HG03095 (cell line): ENCODE measurements around the gene CST3.
"Not testable (repeated sequence)": the region's sequence is repeated elsewhere in the genome, so short reads cannot be mapped to it uniquely, and the experiment has no call there.

ENCODE experiments used
- ATAC-seq: cut with Tn5 transposase; IDR thresholded peaks from one replicate; pipeline ENCODE4 v1.9.1; 2021; ENCODE audit warnings: moderate library complexity; ENCODE audit not compliant: unreplicated experiment

CST3 gene

GRCh38 chr20:23662276-23662870 is 24.6 kb upstream of the CST3 start:
- no peak for ATAC-seq

DNA sequence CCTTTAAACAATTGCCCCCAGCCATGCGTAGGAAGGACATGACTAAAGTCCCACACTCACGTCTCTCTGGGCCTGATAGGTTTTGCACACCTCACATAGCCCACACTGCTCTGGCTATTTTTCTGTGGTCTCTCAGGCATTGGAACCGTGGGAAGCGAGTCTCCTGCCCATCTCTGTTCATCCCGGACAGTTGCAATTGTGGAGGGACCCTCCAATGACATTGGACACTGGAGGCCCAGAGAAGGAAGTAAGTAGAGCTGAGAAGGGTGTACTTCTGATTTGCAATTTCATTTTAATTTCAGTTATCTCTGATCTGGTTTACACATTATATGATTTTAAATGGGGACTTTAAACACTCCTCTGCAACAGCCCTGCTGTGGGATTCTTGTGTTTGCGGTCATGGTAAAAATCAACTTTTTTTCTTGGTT is 23.3 kb upstream of the CST3 start:
- ATAC-seq: no peak

DNA sequence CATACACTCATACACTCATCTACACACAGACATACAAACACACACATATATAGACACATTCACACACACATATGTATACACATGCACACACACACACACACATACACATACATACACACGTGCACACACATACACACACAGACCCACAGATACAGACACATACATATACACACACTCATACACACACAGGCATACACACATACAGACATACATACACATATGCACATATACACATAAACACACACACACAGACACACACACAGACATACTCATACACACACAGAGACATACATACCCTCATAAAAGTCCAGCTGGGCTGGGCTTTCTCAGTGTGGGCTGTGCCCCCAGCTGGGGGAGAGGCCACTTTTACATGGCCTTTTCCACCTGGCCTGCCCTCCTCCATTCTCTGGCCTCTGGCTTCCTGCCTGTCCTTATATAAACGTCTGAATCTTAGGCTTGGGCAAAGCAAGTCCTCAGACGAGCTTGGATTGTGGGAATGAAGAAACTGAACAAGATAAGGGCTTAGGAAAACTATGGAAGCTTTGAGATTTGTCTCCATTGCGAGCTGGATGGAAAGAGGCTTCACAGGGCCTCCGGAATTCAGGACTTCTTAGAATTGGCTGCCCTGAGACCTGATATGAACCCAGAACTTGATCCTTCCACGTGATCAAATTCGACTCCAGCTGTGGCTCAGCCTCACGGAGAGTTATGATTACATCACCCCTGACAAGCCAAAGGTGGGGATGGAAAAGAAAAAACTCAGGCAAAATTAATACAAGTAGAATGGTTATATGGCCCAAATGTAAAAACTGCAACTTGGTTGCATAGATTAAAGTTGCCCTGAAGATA is 22.5 kb upstream of the CST3 start:
- ATAC-seq: no peak

DNA sequence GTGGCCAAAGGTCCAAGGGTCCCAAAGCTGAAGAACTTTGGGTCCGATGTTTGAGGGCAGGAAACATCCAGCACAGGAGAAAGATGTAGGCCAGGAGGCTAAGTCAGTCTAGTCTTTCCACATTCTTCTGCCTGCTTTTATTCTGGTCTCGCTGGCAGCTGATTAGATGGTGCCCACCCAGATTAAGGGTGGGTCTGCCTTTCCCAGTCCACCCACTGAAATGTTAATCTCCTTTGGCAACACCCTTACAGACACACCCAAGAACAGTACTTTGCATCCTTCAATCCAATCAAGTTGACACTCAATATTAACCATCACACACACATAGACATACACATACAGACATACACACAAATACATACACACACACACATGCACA is 21.8 kb upstream of the CST3 start:
- ATAC-seq: not testable (repeated sequence)

DNA sequence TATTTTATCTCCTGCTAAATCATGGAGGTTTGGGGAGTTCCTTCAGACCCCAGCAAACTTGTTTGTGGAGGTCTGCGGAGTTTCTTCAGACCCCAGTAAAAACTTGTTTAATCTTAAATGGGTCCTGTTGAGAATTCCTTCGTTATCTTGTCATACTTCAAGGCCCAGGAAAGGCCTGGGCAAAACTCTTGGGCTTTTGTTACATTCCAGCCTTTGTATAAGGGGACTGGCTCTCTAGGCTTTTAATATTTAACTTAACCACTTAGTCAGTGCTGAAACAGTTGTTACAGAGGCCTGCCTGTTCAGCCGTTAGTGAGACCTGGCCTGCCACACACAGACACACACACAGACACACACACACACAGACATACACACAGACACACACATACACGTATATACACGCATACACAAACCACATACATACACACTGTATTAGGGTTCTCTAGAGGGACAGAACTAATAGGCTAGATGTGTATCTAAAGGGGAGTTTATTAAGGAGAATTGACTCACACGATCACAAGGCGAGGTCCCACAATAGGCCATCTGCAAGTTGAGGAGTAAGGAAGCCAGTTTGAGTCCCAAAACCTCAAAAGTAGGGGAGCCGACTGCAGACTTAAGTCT is 21.3 kb upstream of the CST3 start:
- ATAC-seq: no peak

GRCh38 chr20:23658336-23658735 is 20.6 kb upstream of the CST3 start:
- ATAC-seq: no peak

DNA sequence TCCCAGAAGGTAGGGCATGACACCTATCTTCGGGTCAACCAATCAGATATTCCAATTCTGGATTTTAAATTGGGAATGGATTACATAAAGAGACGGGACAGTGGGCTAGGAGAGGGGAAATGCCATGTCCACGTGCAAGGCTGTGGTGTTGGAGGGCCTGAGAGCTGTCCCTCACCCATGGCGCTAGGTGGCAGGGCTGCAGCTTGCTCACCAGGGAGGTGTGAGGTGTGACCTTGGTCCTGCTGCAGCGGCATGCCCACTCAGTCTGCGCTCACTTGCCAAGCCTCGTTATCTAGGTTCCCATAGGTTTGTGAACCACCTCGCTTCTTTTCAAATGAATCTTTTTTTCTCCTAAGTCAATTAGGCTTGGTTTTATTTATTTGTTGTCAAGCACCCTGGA is 19.4 kb upstream of the CST3 start:
- ATAC-seq: no peak

DNA sequence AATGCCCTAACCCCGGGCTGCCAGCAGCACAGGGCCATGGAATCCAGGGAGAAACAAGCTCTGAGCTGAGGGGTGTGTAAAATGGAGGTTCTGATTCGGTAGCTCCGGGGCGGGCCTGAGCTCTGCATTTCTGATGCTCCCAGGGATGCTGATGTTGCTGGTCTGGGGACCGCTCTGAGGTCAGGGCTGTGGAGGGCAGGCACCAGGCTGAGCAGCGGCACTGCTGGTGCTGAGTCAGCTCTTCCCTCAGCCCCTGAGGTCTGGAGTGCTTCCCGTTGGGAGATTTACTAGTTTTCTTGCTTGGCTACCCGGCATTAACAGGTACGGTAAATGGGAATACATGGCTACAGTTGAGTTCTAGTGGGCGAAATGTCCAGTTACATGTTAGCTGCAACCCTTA is 18.6 kb upstream of the CST3 start:
- no peak for ATAC-seq

GRCh38 chr20:23655491-23656211 is 17.9 kb upstream of the CST3 start:
- ATAC-seq: no peak

DNA sequence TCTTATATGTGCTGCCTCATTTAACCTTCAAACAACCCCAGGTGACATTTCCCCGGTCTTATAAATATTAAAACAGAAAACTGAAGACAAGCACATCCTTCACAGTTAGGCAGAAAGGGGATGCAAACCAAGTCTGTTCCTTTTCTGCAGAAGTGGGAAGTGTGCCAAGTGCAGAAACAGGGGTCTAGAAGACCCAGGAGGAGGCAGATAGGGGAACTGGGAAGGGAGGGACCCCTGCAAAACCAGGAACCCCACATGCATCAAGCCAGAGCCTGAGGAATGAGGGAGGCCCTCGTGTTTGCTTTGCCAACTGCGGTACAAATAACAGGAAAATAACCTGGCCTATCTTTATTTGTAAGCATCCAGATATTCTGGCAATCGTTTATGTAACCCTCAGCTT is 17.0 kb upstream of the CST3 start:
- ATAC-seq: no peak

DNA sequence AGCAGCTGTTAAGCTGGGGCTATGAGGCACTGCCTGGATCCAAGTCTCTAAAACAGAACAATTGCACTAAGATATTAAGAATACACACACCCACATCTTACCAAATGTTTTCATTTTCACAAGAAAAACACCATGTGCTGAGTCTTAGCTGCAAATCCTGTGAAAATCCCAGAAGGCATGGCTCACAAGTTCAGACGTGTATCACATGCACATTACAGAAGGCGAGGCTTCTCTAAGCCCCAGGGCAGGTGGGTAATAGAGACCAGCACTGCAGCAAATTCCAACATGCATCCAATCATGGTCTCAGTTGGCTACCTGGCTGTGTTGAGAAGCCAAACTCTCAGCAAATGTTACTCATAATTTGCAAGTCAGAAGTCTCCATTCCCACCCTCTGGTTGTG is 16.2 kb upstream of the CST3 start:
- no peak for ATAC-seq

- no peak for ATAC-seq
These were observed 15.7 kb upstream of the CST3 start for GRCh38 chr20:23653400-23653938.

- ATAC-seq: no peak
These were observed 15.2 kb upstream of the CST3 start for GRCh38 chr20:23652926-23653325.

GRCh38 chr20:23652371-23652770 is 14.6 kb upstream of the CST3 start:
- no peak for ATAC-seq

GRCh38 chr20:23651117-23651516 is 13.4 kb upstream of the CST3 start:
- no peak for ATAC-seq

DNA sequence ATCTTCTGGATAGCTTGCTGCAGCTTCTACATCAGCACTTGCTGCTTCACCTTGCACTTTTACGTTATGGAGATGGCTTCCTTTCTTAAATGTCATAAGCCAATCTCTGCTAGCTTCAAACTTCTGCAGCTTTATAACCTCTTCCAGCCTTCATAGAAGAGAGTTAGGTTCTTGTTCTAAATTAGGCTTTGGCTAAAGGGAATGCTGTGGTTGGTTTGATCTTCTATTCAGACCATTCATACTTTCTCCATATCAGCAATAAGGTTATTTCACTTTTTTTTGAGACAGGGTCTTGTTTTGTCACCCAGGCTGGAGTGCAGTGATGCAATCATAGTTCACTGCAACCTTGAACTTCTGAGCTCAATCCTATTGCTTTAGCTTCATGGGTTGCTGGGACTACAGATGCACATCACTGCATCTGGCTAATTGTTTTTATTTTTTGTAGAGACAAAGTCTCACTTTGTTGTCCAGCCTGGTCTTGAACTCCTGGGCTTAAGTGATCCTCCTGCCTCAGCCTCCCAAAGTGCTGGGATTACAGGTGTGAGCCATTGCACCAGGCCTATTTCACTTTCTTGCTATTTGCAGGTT is 12.2 kb upstream of the CST3 start:
- no peak for ATAC-seq

GRCh38 chr20:23649242-23649641 is 11.5 kb upstream of the CST3 start:
- no peak for ATAC-seq

DNA sequence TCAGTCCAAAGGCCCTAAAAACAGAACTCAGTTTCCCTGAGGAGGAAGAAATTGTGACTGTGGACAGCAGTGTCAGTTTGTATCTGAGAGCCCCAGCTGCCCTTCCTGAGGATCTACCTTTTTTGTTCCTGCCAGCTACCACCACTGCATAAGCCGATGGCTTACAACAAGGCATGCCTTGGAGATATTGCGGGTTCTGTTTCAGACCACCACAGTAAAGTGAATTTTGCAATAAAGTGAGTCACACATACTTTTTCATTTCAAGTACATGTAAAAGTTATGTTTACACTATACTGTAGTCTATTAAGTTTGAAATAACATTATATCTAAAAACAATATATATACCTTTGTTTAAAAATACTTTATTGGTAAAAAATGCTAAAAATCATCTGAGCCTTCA is 9.6 kb upstream of the CST3 start:
- ATAC-seq: no peak

DNA sequence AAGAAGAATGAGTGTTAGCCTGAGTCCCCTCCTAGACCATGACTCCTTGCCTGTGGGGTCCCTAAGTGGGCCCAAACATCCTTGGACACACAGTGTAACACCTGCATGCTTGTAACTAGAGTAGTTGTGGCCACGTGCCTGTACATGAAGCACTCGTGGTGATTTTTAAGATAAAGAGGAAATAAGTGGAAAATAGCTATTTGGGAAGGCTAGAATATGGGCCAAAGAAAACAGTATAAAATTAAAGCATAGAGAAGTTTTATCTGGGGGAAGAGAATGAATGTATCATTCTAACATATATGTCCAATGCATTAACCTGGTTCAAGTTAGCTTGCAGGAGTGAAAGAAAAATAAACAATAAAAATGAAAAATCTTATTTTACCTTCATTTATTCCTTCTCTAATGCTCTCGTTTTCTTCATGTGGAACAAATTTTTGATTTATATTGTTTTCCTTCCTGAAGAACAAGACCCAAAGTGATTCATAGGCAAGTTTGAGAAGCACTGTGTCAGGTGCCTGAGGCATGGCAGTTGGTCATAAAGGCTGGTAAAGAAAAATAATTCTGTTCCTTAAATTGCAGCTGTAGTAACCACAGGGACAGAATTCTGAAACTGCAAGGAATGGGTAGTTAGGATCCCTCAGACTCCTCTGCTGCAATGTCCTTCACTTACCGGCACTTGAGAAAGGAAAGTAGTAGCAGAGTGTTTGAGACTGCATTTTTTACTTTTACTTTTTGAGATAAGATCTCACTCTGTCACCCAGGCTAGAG is 8.5 kb upstream of the CST3 start:
- ATAC-seq: no peak

- ATAC-seq: no peak
These were observed 7.8 kb upstream of the CST3 start for GRCh38 chr20:23645575-23645974.
